Activated T-cell treated with anti-CD3 and anti-CD28 coated beads for 4 hours (primary cell): Measurements from ENCODE around the gene KDM5B.
"Not testable (repeated sequence)": the region's sequence is repeated elsewhere in the genome, so short reads cannot be mapped to it uniquely, and the experiment has no call there.

ENCODE experiments used
- DNase-seq: peaks from one replicate; pipeline ENCODE4 v3.0.0-alpha.2; 2020

Gene KDM5B

GRCh38 chr1:202807926-202808757 is at the start of gene KDM5B:
Gene KDM5B, minus strand, starts transcription at chr1:202808421. Its CDS starts 116 bp downstream, at chr1:202808305.
- peak; percentile 61 for DNase-seq

- DNase-seq: no peak
These were observed 49.0 kb upstream of the KDM5B start for GRCh38 chr1:202857136-202857610.

- DNase-seq: no peak
These were observed 47.8 kb upstream of the KDM5B start for GRCh38 chr1:202856014-202856413.

GRCh38 chr1:202854787-202855186 is 46.6 kb upstream of the KDM5B start:
- no peak for DNase-seq

GRCh38 chr1:202852163-202852904 is 44.1 kb upstream of the KDM5B start:
- DNase-seq: no peak

- no peak for DNase-seq
These were observed 42.6 kb upstream of the KDM5B start for GRCh38 chr1:202850593-202851362.

GRCh38 chr1:202848191-202848542 is 39.9 kb upstream of the KDM5B start:
- DNase-seq: no peak

GRCh38 chr1:202844935-202845334 is 36.7 kb upstream of the KDM5B start:
- no peak for DNase-seq

GRCh38 chr1:202844259-202844658 is 36.0 kb upstream of the KDM5B start:
- DNase-seq: no peak

GRCh38 chr1:202843081-202843480 is 34.9 kb upstream of the KDM5B start:
- DNase-seq: no peak

- no peak for DNase-seq
These were observed 29.6 kb upstream of the KDM5B start for GRCh38 chr1:202837746-202838262.

- no peak for DNase-seq
These were observed 28.6 kb upstream of the KDM5B start for GRCh38 chr1:202836623-202837403.

- DNase-seq: no peak
These were observed 27.4 kb upstream of the KDM5B start for GRCh38 chr1:202835548-202836072.

- no peak for DNase-seq
These were observed 26.7 kb upstream of the KDM5B start for GRCh38 chr1:202834771-202835547.

GRCh38 chr1:202831906-202832305 is 23.7 kb upstream of the KDM5B start:
- DNase-seq: no peak

GRCh38 chr1:202829223-202829622 is 21.0 kb upstream of the KDM5B start:
- DNase-seq: not testable (repeated sequence)

GRCh38 chr1:202825748-202826147 is 17.5 kb upstream of the KDM5B start:
- no peak for DNase-seq

- DNase-seq: no peak
These were observed 13.2 kb upstream of the KDM5B start for GRCh38 chr1:202821467-202821866.

- DNase-seq: no peak
These were observed 10.6 kb upstream of the KDM5B start for GRCh38 chr1:202818819-202819218.

- no peak for DNase-seq
These were observed 6.9 kb upstream of the KDM5B start for GRCh38 chr1:202815120-202815519.
